DMS79 treated with DMSO at 0.1 percent for 48 hours (cell line): ENCODE measurements around the gene CTNNA3.

Experiments used
- DNase-seq: peaks from one replicate; lab custom pipeline; 2025; lab: John Stamatoyannopoulos, UW

CTNNA3 gene

DNA sequence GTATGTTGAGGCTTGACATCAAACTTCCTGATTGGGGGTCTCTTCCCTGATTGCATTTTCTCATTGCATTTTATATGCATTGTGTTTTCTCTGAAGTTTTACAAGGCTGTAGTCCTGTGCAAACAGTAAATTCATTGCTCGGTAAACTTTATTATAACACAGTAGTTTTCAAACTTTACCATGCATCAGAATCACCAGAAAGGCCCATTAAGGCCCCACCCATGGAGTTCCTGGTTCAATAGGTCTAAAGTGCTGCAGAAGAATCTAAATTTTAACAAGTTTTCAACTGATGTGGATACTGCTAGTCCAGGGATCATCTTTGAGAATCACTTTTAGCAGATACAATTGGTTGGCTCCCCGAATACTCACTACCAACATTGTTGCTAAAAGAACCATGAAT is 1404.9 kb downstream of the CTNNA3 start:
- no peak for DNase-seq

DNA sequence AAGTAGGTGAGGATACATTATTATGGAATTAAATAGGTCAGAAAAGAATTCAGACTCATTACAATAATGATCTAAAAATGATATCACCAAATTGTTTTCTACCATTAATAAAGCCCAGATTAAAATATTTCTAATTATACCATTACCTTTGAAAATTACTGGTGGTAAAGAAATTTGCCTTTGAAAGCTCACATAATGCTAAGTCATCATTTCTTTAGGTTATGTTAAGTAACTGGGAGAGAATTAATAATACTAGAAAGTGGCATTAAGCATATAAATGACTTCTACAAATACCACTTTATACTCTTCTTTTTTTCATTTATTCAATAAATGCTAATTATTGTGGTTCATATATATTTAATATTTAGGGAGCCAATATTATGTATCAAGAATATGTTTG is 1411.4 kb downstream of the CTNNA3 start:
- DNase-seq, result no peak

DNA sequence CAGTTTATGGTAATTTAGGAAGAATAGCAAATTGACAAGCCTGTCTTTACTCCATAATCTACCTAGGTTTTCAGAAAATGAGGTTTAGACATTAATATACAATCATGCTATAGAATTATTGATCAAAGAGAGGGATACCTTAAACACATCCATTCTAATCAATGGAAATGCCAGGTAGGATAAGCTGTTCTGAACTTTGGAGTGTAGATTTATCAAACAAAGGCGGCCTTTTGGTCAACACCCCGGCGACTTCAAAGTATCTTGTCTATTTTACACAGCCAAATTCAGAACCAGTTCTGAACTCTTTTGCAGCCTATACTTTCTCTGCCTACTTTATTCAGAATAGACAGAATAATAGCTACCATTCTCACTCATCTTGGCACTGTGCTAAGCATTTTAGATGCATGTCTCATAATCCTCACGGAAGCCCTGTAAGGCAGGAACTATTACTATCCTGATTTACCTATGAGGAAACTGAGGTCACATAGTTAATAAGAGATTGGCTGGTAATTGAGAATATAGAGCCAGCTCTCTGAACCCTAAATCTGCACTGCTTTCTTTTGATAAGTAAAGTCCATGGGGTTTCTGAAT is 1412.0 kb downstream of the CTNNA3 start:
- DNase-seq, result no peak

DNA sequence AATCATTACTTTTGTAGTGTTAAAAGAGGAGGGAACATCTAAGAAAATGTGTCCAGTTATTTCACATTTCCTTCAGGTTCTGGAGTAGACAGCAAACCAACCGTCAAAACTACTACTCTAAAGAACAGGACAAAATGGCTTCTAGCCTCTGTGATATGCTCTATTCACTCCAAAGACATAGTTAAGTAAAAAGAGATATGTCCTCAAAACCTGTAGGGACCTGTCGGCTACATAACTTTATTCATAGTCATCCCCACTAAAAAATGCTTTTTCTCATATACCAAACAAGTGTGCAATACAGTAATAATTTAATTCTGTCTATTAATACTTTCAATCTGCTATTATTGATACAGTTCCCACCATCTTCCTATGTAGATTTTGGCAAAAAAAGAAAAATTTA is 1412.9 kb downstream of the CTNNA3 start:
- no peak for DNase-seq

DNA sequence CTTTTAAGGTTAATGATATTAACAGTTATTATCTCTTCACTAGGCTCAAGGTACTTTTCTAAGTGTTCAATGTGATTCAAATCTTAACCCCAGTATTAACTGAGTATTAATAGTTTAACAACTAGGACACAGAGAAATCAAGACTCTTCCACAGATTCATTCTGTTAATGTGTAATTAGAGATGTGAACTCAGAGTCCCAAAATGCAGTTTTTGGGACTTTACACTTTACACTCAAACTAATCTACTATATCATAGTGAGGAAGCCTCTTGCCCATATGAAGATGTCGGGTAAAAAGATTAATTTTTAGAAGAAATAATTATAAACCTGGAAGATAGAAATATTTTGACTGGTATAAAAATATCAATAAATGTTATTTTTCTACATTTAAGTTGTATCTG is 1414.7 kb downstream of the CTNNA3 start:
- DNase-seq, result no peak

DNA sequence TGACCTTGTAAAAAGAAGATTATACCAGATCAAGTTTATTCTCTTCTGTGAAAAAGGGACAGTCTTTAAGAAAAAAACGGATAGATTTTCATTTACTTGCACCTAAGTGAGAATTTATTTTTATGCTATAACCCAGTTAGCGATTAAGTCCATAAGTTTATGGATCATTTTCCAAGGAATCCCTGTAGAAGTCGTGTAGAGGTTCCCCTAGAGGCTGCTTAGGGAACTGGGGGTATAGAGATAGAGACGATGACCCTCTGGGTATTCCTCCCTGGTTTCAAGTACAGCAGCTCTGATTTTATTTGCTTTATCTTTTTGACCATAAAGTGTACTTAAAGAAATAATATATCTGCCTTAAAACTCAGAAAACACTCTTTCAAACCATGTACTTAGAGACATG is 1418.5 kb downstream of the CTNNA3 start:
- no peak for DNase-seq

DNA sequence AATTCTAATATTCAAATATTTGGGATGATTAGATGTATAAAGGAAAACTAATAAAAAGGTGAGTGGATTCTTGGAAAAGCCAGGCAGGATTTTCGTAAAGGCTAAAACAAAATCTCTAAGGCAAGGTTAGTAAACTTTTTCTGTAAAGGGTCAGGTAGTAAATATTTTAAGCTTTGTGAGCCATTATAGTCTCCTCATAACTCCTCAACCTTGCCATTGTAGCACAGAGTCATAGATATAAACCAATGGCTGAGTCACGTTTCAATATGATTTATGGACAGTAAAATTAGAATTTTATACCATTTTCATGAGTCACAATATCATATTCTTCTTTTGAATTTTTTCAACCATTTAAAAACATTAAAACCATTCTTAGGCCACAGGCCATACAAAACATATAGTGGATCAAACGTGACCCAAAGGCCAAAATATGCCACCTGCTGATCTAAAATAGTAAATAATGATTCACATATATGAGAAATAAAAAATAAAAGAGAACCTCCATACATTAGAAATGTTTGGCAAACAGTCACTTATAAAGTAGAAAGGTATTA is 1422.0 kb downstream of the CTNNA3 start:
- no peak for DNase-seq

DNA sequence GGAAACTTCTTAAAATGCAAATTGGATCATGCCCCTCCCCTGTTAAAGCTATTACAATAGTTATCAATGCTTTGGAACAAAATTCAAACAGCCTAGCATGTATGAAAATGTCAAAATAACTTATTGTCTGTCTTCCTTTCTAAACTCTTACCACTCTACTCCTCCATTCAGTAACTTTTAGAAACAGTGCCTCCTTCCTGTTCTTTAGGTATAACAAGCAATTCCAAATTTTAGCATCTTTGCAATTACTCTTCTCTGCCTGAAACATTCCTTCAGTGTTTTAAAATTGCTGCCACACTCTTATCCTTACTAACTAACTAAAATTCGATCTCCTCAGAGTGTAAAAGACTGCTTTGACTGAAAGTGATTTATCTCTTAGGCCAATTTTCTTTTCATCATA is 1430.6 kb downstream of the CTNNA3 start:
- no peak for DNase-seq

DNA sequence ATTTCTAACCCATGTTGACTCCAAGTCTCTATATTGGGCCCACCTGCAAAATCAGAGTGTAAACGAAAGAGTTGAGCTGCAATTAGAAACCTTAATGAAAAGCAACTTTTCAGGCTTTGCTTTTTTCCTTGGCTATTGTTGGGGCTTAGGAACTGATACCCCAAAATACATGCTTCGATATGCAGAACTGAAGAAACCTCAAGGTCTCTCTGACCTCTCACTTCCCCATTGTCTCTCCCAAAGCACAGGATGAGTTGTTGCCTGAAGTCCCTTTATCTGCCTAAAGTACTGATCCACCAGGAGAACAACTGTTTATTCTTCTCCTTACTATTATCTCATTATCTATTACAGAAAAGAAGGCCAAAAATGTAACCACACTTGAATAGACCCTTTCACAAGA is 1436.2 kb downstream of the CTNNA3 start:
- no peak for DNase-seq

DNA sequence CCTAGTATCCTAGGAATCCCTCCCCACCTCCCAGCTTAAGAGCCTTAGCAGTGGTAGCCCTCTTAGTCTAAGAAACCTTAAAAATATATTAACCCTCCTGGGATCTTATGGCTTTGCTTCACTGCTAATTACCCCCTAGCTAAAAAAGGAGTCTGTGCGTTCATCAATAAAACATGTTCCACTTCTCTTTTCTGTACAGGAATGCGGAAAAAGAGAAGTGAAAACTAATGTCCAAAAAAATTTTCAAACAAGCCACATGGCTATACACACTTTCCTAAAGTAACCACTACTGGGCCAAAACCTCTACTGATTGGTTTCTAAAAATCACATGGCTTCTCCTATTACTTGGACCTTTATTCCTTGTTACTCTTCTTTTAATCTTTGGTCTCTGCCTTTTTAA is 1437.3 kb downstream of the CTNNA3 start:
- no peak for DNase-seq

DNA sequence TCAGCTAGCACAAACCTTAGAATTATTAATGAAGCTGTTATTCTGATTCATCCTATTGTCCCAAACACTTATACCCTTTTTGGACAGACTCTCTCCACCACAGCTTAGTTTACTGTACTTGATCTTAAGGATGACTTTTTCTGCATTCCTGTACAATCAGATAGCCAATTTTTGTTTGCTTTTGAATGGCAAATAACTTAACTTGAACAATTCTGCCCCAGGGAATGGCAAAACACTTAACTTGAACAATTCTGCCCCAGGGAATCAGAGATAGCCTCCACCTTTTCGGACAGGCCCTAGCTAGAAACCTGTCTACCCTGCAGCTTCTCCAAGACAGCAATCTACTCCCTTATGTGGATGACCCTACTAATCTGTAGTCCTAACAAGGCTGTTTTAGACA is 1438.2 kb downstream of the CTNNA3 start:
- no peak for DNase-seq

DNA sequence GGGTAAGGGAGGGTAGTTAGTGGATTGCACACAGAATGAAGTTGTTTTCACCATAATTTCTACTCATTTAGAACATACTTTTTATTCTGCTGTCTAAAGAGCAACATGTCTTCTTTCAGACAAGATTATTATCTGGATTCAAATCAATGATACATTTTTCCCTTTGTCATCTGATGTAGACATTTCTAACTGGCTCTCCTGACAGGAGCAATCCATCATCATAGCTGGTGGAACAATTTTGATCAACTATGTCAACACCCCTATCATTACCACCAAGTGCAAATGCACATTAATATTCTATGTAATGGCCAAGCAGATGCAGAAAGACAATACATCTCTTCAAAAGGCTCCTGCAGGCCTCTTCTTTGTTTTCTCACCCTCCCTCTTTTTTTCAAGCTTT is 1443.0 kb downstream of the CTNNA3 start:
- DNase-seq, result no peak

DNA sequence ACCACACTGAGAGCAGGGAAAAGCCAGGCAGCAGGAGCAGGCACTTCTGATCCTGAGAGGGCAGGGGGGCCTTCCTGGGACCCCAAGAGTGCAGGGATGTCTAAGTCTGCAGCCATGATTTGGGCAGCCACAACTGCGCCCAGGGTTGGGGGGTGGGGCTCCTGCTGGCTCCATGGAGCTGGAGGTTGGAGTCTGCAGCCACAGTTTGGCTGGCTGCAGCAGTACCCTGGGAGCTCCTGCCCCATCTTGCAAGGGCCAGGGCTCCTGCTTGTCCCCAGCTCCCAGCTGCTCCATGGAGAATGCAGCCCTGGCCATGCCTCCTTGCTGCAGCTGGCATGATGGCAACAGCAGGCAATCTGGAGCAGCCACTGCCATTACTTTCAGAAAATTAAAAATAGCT is 1449.8 kb downstream of the CTNNA3 start:
- no peak for DNase-seq

DNA sequence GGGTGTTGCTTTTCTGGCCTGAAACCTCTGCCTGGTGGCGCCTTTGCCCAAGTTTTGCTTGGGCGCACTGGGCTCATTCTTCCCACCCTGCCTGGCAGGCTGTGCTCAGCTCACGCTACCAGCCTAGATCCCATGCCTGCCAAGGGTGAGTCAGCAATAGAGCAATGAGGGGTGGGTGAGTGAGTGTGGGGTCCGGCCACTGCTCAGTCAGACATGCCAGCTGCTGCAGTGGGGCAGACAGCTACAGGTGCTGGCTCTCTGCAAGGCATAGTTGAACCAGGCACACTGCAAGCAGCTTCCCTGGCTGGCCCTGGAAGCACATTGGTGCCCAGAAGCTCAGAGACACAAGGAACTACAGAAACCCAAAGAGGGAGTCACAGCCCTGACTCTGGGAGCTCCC is 1451.0 kb downstream of the CTNNA3 start:
- DNase-seq, result no peak

DNA sequence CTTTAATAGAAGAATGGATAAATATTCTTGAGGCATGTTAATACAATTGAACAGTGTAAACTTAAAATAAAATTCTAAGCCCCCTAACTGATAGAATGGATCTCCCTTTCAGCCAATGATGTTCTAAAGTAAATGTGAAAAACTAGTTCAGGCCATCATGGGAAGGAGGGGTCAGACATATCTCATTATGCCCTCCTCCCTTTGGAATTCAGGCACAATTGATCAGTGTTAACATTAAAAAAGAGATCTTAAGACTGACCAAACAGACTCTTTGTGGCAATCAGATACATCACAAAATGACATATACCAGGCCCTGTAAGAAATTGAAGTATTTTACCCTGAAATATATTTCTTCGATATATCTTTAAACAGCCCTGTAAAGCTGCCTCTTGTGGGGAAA is 1453.1 kb downstream of the CTNNA3 start:
- DNase-seq, result no peak

DNA sequence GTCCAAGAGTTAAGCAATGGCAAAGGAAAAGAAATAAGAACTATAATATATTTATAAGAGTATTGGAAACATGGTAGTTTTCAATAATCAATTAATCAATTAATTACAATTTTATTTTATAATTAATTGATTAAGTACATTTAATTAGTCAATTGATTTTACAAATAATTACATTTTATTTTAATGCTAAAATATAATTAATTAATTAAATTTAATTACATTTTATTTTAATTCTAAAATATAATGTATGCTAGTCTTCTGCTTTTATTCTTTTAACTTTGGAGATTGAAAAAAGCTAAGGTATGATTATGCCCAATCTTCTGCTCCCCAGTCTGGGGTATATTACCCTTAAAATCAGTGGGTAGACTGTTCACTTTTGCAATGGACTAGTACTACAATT is 1456.9 kb downstream of the CTNNA3 start:
- DNase-seq, result no peak

DNA sequence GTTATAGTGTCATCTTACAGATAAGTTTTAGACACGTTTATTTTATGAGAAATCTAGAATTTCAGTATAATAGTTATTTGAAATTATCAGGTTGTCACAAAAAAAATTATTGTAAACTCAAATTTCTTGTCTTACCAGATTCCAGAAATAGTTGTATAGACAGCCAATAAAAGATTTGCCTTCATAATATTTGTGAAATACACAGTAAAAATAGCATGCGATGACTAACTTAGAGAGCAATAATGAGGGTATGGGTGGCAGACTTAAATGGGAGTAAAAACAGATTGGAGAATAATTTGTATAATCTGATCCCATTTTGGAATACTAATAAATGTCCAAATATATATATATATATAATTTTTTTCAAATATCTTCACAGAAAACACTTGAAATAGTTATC is 1457.7 kb downstream of the CTNNA3 start:
- no peak for DNase-seq

DNA sequence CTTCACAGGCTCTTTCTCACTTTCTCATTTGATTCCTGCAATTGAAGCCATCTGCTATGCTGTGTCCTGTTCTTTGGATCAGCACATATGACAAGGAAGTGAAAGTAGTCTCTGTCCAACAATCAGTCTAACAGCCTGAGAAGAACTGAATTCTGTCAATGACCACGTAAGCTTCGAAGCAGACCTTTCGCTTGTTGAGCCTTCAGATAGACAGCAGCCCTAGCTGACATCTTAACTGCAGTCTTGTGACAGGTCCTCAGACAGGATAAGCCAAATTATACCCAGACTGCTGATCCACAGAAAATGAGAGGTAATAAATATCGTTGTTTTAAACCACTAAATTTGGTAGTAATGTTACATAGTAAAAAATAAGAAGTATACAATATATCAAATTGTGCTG is 1461.1 kb downstream of the CTNNA3 start:
- no peak for DNase-seq

DNA sequence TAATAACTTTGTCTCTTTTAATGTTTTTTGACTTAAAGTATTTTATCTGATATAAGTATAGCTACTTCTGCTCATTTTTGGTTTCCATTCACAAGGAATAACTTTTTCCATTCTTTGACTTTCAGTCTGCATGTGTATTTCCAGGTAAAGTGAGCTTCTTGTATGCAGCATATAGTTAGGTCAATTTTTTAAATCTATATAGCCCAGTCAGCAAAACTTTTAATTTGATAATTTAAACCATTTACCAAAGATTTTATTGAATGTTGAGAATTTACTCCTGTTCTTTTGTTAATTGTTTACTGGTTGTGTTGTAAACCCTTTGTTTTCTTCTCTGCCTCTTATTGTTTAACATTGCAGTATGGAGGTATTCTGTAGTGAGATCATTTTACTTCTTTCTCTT is 1467.1 kb downstream of the CTNNA3 start:
- no peak for DNase-seq

DNA sequence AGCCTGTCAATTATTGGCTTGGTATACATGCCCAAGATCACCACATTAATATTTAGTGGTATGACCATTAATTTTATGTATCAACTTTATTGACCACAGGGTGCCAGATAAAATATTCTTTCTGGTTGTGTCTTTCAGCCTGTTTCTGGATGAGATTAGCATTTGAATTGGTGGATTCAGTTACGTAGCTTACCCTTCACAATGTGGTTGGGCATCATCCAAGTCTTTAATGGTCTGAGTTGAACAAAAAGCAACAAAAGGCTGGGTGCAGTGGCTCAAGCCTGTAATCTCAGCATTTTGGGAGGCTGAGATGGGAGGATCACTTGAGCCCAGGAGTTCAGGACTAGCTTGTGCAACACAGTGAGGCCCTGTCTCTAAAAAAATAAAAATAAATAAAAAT is 1472.3 kb downstream of the CTNNA3 start:
- DNase-seq, result no peak

DNA sequence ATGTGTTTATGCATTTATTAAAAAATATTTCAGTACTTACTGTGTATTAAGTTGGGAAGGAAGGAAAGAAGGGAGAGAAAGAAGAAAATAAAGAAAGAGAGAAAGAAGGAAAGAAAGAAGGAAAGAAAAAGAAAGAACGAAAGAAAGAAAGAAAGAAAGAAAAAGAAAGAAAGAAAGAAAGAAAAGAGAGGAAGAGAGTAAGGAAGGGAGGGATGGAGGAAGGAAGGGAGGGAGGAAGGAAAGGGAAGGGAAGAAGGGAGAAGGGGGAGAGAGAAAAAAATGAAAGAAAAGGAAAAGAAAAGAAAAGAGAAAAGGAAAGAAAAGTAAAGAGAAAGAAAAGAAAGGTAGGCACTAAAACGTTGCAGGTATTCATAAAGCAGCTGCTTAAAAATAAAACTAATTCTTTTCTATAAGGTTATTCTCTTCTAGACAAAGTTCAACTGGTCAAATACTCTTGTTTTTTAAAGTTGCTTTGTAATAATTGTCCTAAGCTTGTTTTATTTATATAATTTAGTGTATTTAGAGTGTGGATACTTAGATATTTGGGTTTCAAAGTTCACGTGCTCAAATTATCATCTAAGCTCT is 1473.4 kb downstream of the CTNNA3 start:
- DNase-seq, result no peak

DNA sequence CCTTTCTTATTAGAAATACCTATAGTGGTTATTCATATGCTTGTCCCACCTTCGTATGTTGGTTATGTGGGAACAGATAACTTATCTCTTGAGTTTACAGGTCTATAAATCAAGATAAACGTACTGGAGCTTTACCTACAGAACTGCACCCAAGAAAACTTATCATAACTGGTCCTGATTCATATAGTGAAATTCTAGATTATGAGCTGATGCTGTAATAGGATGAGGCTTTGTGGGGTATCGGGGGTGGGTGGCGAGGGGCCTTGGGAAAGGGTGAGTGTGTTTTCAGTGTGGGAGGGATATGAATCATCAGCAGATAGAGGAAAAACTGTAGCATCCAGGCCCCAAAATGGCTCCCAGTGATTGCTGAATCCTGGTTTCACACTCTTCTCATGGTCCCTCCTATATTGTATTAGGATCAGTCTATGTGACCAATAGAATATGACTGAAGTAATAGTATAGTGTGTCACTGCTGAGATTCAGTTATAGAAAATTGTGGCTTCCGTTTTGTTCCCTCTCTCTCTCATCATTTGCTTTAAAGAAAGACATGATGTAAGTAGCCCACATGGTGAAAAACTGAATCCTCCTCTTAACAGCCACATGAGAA is 1476.9 kb downstream of the CTNNA3 start:
- no peak for DNase-seq

DNA sequence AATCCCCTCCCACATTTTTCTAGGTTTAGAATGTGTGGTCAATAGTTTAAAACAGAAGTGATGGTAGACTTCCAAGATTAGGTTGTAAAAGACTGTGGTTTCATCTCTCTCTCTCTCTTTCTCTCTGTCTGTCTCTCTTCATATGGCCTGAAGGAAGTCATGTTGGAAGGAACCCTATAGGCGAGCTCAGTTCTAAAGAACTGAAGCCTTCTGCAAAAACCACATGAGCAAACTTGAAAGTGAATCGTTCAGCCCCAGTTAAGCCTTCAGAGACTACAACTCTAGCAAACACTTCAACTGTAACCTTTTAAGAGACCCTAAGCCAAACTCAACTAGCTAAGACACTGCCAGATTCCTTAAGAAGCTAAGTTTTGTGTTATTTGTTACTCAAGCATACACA is 1477.7 kb downstream of the CTNNA3 start:
- DNase-seq, result no peak

DNA sequence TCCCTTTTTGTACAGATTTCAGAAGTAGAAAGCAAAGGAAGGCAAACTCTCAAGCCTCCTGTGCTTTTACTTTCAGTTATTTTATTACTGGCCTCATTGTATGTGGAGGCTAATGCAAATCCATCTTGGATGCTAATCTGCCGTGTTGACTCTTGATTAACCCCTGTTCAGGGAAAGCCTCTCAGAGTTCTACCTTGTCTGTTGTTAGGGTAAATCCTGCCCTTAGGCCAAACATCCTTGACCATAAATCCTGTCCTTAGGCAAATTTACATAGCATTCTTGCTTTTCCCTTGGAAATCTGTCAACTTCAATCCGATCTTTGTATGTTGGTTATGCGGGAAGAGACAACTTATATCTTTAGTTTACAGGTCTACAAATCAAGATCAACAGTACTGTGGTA is 1480.1 kb downstream of the CTNNA3 start:
- DNase-seq, result no peak
